ENCODE measurements around the gene UGT1A1. TPM values are rescaled to one million over a fixed set of nuclear protein-coding genes. Genes with fewer than 3 reads are reported as not detected.

The UGT1A1 gene
- total and polyA plus RNA-seq, 2 experiments from 2014 or later, result not detected

DNA sequence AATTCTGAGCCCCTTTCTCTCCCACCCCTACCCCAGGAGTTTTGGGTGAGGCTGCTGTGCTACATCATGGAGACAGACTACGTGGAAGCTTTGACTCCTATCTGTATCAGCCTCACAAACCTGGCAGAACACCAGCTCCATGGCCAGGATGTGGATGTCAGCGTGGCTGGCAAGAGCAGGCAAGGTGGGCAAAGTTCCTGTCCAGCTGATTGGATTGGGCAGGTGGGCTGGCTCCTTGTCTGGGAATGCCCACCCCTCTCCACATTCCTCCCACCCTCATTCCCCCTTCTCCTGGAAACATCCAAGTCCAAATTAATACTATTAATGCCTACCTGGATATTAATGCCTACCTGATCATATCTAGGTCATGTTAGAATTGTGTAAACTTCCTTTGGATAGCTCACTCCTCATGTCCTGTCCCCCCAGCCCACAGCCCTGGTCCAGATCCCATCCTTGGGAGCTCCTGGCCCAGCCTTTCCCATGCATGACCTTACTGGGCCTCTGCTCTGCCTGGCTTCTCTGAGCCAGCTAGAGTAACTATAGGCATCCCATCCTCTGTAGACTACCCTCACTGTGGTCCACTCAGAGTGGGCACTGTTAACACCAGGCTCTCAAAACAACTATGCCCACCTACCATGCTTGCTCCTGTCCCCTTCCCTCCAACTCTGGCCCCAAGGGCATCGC is 42.2 kb downstream of the UGT1A1 start:
- Histone ChIP-seq H4K20me1 (ENCODE audit: insufficient read depth) (no peaks in the 10 kb centered on the region), H3K4me3 (no peak overlapping the region), H3K4me2 (ENCODE audit: unreplicated experiment) (no peak overlapping the region), H3K27me3 (replicated peaks; ENCODE audit: insufficient read depth) (peaks cover 13% of the 10 kb centered on the region), H3K36me3 (ENCODE audit: low read depth) (no peaks in the 10 kb centered on the region), H3K9ac (no peak overlapping the region), H3K79me2 (ENCODE audit: insufficient read depth) (no peaks in the 10 kb centered on the region), H2AFZ (no peak overlapping the region), H3K9me2 (ENCODE audit: insufficient read depth) (no peaks in the 10 kb centered on the region), H3K9me3 (ENCODE audit: low read depth) (no peaks in the 10 kb centered on the region), H3F3A (ENCODE audit: insufficient read depth) (no peaks in the 10 kb centered on the region), H3K27ac (no peak overlapping the region), H3K4me1 (ENCODE audit: insufficient read depth) (no peaks in the 10 kb centered on the region)
- TF ChIP-seq EZH2phosphoT487 (IDR thresholded peaks at IDR 0.05; ENCODE audit: insufficient read depth, low read depth) (no peak), EZH2 (IDR thresholded peaks at IDR 0.05; ENCODE audit: insufficient read depth, poor library complexity, severe bottlenecking) (no peak)
- 20 to 21% methylated on average over 3 of the region's 3 CpGs for WGBS, 2 experiments (ENCODE audit: low coverage in 1 of 2, low lambda C conversion rate in 2 of 2, missing lambda C conversion rate in 2 of 2)
- DNase-seq, result no peak
- in situ Hi-C loops (cut with MboI), result no loop called here

DNA sequence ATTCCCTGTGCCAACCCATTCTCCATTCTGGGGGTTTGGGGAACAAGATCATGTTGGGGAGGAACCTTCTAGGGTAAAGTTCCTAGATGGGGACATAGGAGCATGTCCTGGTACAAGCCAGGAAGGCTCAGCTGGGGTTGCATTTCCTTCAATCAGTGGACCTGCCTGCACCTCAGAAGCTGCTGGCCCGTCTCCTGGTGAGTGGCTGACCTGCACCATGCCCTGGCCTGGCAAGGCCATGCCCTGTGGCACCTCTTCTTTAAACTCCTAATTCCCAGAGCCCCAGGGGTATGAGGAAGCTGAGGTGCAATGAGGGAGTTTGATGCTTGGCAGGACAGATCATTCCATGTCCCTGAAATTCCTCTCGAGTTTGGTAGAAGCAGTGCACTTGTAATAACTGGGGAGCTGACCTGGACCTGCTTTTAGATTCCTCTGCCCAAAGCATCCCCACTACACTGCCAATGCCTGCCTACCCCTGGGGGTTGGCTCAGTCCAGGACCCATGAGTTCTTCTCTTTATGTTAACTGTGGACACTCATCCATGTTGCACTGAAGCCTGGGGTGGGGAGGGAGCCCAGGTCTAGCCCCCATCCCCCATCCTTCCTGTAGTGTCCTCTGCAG is 43.3 kb downstream of the UGT1A1 start:
- no peak for DNase-seq
- H3K79me2 ChIP-seq (ENCODE audit: insufficient read depth), result no peaks in the 10 kb centered on the region
- WGBS, 2 experiments (ENCODE audit: low coverage in 1 of 2, low lambda C conversion rate in 2 of 2, missing lambda C conversion rate in 2 of 2), result 7 to 17% methylated on average over 2 of the region's 2 CpGs
- no peak overlapping the region for H3K27ac ChIP-seq
- in situ Hi-C loops (cut with MboI), result no loop called here
- H3K4me3 ChIP-seq, result no peak overlapping the region
- H3K27me3 ChIP-seq (replicated peaks; ENCODE audit: insufficient read depth), result peaks cover 13% of the 10 kb centered on the region
- TF ChIP-seq EZH2phosphoT487 (IDR thresholded peaks at IDR 0.05; ENCODE audit: insufficient read depth, low read depth), result no peak
- TF ChIP-seq EZH2 (IDR thresholded peaks at IDR 0.05; ENCODE audit: insufficient read depth, poor library complexity, severe bottlenecking), result no peak
- H3K9ac ChIP-seq, result no peak overlapping the region
- no peaks in the 10 kb centered on the region for H3K4me1 ChIP-seq (ENCODE audit: insufficient read depth)
- H4K20me1 ChIP-seq (ENCODE audit: insufficient read depth), result no peaks in the 10 kb centered on the region
- H3K4me2 ChIP-seq (ENCODE audit: unreplicated experiment), result no peak overlapping the region
- H3K9me2 ChIP-seq (ENCODE audit: insufficient read depth), result no peaks in the 10 kb centered on the region
- no peaks in the 10 kb centered on the region for H3K36me3 ChIP-seq (ENCODE audit: low read depth)
- H2AFZ ChIP-seq, result no peak overlapping the region
- no peaks in the 10 kb centered on the region for H3F3A ChIP-seq (ENCODE audit: insufficient read depth)
- H3K9me3 ChIP-seq (ENCODE audit: low read depth), result no peaks in the 10 kb centered on the region

DNA sequence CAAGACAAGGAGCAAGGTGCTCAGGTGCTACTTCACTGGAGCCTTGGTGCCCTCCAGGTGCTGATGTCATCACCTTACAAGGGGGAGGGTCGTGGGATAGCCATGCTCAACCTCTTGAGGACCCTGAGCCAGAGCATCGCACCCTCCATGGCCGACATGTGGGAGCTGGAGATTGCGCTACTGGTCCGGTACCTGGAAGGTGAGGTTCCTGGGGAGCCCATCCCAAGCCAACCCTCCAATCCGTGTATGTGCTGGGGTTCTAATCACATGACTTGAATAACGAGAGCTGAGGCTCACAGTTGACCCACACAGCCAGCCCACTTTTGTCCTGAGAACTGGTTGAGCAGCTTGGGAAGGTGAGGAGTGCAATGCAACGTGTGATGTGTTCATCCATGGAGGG is 43.9 kb downstream of the UGT1A1 start:
- H3K9me2 ChIP-seq (ENCODE audit: insufficient read depth), result no peaks in the 10 kb centered on the region
- no peak for TF ChIP-seq EZH2 (IDR thresholded peaks at IDR 0.05; ENCODE audit: insufficient read depth, poor library complexity, severe bottlenecking)
- TF ChIP-seq EZH2phosphoT487 (IDR thresholded peaks at IDR 0.05; ENCODE audit: insufficient read depth, low read depth), result no peak
- no peaks in the 10 kb centered on the region for H3K79me2 ChIP-seq (ENCODE audit: insufficient read depth)
- H3F3A ChIP-seq (ENCODE audit: insufficient read depth), result no peaks in the 10 kb centered on the region
- H3K27ac ChIP-seq, result no peak overlapping the region
- no peaks in the 10 kb centered on the region for H3K36me3 ChIP-seq (ENCODE audit: low read depth)
- H3K4me2 ChIP-seq (ENCODE audit: unreplicated experiment), result no peak overlapping the region
- no peaks in the 10 kb centered on the region for H3K4me1 ChIP-seq (ENCODE audit: insufficient read depth)
- in situ Hi-C loops (cut with MboI), result no loop called here
- no peaks in the 10 kb centered on the region for H3K9me3 ChIP-seq (ENCODE audit: low read depth)
- H4K20me1 ChIP-seq (ENCODE audit: insufficient read depth), result no peaks in the 10 kb centered on the region
- H3K4me3 ChIP-seq, result no peak overlapping the region
- no peak overlapping the region for H3K9ac ChIP-seq
- 46 to 47% methylated on average over 8 of the region's 8 CpGs for WGBS, 2 experiments (ENCODE audit: low coverage in 1 of 2, low lambda C conversion rate in 2 of 2, missing lambda C conversion rate in 2 of 2)
- no peak for DNase-seq
- no peak overlapping the region for H2AFZ ChIP-seq
- peaks cover 13% of the 10 kb centered on the region for H3K27me3 ChIP-seq (replicated peaks; ENCODE audit: insufficient read depth)

DNA sequence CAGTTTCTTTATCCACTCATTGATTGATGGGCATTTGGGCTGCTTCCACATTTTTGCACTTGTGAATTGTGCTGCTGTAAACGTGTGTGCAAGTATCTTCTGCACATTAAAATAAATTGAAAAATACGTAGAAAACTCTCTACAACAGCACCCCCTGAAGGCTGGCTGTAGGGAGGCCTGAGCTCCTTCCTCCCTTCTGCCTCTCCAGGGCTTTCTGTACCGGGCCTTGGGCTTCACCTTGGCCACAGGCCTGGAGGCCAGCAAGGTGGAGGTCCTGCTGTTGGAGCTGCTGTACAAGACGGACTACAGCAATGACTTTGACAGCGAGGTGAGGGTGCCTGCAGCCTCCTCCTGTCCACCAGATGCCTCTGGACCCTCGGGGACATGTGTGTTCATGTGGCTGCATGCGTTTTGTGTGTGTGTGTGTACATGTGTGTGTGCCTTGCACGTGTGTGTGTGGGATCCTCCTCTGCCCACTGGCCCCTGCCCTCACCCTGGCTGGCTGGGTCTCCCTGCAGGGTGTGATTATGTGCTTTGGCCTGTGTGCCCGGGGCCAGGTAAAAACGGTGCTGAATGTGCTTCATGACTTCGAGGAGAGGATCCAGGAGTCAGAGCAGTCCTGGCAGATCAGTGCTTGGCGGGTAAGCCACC is 47.3 kb downstream of the UGT1A1 start:
- peaks cover 27% of the 10 kb centered on the region for H3K27me3 ChIP-seq (replicated peaks; ENCODE audit: insufficient read depth)
- DNase-seq, result no peak
- 28 to 29% methylated on average over 12 of the region's 12 CpGs for WGBS, 2 experiments (ENCODE audit: low coverage in 1 of 2, low lambda C conversion rate in 2 of 2, missing lambda C conversion rate in 2 of 2)
- H3K79me2 ChIP-seq (ENCODE audit: insufficient read depth), result no peaks in the 10 kb centered on the region
- in situ Hi-C loops (cut with MboI), result no loop called here
- H3K9me2 ChIP-seq (ENCODE audit: insufficient read depth), result no peaks in the 10 kb centered on the region
- no peak overlapping the region for H3K27ac ChIP-seq
- H3F3A ChIP-seq (ENCODE audit: insufficient read depth), result no peaks in the 10 kb centered on the region
- H3K4me3 ChIP-seq, result no peak overlapping the region
- H3K9ac ChIP-seq, result no peak overlapping the region
- no peak overlapping the region for H2AFZ ChIP-seq
- H3K9me3 ChIP-seq (ENCODE audit: low read depth), result no peaks in the 10 kb centered on the region
- H3K4me2 ChIP-seq (ENCODE audit: unreplicated experiment), result no peak overlapping the region
- H4K20me1 ChIP-seq (ENCODE audit: insufficient read depth), result no peaks in the 10 kb centered on the region
- H3K4me1 ChIP-seq (ENCODE audit: insufficient read depth), result no peaks in the 10 kb centered on the region
- TF ChIP-seq EZH2 (IDR thresholded peaks at IDR 0.05; ENCODE audit: insufficient read depth, poor library complexity, severe bottlenecking), result no peak
- no peak for TF ChIP-seq EZH2phosphoT487 (IDR thresholded peaks at IDR 0.05; ENCODE audit: insufficient read depth, low read depth)
- H3K36me3 ChIP-seq (ENCODE audit: low read depth), result no peaks in the 10 kb centered on the region

Data from GM23248 (cell line).